ENCODE measurements around the gene VEPH1. TPM values are rescaled to one million over a fixed set of nuclear protein-coding genes. Genes with fewer than 3 reads are reported as not detected.

VEPH1 gene
- total RNA-seq, 4 donors from 2014 or later: 5.8 TPM; not detected in 3

DNA sequence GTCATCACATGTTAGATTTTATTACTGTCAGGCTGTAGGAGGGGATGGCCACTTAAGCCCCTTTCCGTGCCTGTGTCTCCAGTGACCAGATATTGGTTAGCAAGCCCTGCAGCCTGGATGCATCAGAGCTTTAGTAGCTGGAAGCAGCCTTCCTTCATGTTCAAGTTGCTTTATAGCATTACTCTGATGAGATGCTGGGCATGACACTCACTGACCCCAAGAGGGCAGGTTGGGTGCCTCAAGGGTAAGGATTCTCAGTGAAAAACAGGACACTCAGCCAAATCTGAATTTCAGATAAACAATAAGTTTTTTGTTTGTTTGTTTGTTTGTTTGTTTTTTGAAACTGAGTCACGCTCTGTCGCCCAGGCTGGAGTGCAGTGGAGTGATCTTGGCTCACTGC, 135.0 kb downstream of the VEPH1 start:
- Histone ChIP-seq H3K36me3 (no peaks in the 10 kb centered on the region), H3K4me1 (no peaks in the 10 kb centered on the region), H3K27ac (no peak overlapping the region), H3K9me3 (no peaks in the 10 kb centered on the region), H3K4me3 (no peak overlapping the region), H3K27me3 (no peaks in the 10 kb centered on the region)
- DNase-seq: no peak
- TF ChIP-seq, protein P1, sequence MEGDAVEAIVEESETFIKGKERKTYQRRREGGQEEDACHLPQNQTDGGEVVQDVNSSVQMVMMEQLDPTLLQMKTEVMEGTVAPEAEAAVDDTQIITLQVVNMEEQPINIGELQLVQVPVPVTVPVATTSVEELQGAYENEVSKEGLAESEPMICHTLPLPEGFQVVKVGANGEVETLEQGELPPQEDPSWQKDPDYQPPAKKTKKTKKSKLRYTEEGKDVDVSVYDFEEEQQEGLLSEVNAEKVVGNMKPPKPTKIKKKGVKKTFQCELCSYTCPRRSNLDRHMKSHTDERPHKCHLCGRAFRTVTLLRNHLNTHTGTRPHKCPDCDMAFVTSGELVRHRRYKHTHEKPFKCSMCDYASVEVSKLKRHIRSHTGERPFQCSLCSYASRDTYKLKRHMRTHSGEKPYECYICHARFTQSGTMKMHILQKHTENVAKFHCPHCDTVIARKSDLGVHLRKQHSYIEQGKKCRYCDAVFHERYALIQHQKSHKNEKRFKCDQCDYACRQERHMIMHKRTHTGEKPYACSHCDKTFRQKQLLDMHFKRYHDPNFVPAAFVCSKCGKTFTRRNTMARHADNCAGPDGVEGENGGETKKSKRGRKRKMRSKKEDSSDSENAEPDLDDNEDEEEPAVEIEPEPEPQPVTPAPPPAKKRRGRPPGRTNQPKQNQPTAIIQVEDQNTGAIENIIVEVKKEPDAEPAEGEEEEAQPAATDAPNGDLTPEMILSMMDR (IDR thresholded peaks at IDR 0.05): no peak
- no peak for TF ChIP-seq POLR2A (IDR thresholded peaks at IDR 0.05)

DNA sequence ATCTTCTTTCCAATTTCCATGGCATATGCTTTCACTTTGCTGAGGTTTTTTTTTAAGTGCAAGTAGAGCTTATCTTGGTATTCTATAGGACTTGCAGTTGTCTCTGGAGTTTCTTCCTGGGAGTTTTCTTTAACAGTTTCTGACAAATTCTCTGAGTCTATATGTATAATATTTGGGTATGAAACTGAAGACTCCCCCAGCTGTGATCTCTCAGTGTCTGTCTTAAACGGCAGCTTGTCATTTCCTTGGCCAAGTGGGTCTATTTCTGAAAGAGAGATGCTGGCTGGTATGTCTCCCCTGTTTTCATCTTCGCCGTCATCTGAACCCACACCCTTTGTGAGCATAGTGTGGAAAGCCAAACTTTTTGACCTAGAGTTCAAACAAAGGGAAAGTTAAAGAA, 139.8 kb downstream of the VEPH1 start:
- Histone ChIP-seq H3K4me1 (no peaks in the 10 kb centered on the region), H3K36me3 (no peaks in the 10 kb centered on the region), H3K4me3 (no peak overlapping the region), H3K9me3 (no peaks in the 10 kb centered on the region), H3K27me3 (no peaks in the 10 kb centered on the region), H3K27ac (no peak overlapping the region)
- TF ChIP-seq, protein P1 (IDR thresholded peaks at IDR 0.05): no peak
- TF ChIP-seq POLR2A (IDR thresholded peaks at IDR 0.05): no peak
- DNase-seq: no peak

DNA sequence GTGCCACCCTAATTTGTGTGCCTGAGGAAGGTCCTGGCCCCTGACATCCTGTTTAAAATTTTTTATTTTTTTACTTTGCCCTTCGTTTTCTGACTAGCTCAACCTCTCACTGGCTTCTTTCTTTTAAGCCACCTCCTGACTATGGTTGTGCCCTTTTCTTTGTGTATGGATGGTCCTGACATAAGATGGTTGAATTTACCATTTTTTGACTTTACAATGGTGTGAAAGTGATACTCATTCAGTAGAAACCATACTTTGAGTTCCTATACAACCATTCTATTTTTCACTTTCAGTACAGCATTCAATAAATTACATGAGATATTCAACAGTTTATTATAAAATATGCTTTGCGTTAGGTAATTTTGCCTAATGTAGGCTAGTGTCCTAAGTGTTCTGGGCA, 140.9 kb downstream of the VEPH1 start:
- H3K27ac ChIP-seq: no peak overlapping the region
- no peaks in the 10 kb centered on the region for H3K36me3 ChIP-seq
- DNase-seq: no peak
- H3K4me1 ChIP-seq: no peaks in the 10 kb centered on the region
- no peaks in the 10 kb centered on the region for H3K27me3 ChIP-seq
- TF ChIP-seq, protein P1 (IDR thresholded peaks at IDR 0.05): no peak
- TF ChIP-seq POLR2A (IDR thresholded peaks at IDR 0.05): no peak
- no peaks in the 10 kb centered on the region for H3K9me3 ChIP-seq
- H3K4me3 ChIP-seq: no peak overlapping the region

DNA sequence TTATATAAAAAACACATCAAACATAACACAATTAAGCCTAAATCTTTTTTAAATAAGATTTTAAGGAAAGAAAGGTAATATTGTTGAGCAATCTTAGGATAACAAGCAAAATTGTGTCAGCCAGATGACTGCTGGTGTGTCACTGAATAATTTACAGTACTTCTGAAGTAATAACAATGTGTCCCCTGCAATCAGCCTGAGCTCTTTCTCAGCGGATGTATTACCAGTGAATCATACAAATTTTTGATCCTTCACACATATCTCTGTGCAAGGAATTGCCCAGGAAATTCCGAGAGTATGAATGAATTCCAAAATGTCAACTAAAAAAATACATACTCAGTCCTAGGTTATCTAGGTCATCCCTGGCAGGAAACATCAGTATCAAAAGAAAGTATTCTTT, 143.2 kb downstream of the VEPH1 start:
- no peaks in the 10 kb centered on the region for H3K27me3 ChIP-seq
- no peaks in the 10 kb centered on the region for H3K9me3 ChIP-seq
- no peak for TF ChIP-seq POLR2A (IDR thresholded peaks at IDR 0.05)
- TF ChIP-seq, protein P1 (IDR thresholded peaks at IDR 0.05): no peak
- no peak overlapping the region for H3K4me3 ChIP-seq
- H3K4me1 ChIP-seq: no peaks in the 10 kb centered on the region
- H3K27ac ChIP-seq: no peak overlapping the region
- H3K36me3 ChIP-seq: no peaks in the 10 kb centered on the region
- DNase-seq: no peak

DNA sequence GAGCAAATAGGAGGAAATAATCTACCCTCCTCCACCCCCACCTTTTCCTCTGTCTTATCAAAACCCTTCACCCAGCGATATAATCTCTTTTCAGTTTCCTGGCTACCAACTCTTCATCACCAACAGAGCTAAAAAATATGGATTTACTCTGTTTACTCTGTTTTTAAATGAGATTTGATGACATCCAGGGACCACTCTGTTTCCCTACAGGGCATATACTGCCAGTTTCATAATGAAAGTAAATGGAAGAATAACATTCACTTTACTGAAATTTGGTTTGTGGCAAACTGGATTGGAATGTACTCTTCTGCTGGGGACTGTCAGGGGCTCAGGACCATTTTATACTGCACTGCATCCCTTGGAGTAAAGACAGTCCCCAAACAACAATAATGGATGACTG, 146.7 kb downstream of the VEPH1 start:
- no peak for TF ChIP-seq POLR2A (IDR thresholded peaks at IDR 0.05)
- TF ChIP-seq, protein P1 (IDR thresholded peaks at IDR 0.05): no peak
- no peaks in the 10 kb centered on the region for H3K27me3 ChIP-seq

DNA sequence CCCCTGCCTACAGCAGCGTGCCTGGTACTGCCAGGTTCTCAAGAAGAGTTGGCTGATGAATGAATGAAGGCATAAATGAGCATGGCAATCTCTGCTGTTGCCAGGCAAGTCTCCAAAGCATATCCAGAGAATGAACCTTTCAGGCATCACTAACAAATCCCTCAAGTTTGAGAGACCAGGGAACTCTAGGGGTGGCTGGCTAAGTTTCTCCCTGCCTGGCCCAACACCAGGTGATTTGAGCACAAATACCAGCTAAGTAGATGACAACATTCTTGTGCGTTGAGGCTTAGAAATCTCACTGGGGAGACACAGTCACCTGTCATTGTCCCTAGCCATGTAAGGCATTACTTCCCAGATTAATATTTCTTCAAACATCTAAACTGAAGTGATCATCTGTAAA, 147.9 kb downstream of the VEPH1 start:
- Histone ChIP-seq H3K4me3 (no peak overlapping the region), H3K27ac (no peak overlapping the region), H3K27me3 (no peaks in the 10 kb centered on the region), H3K9me3 (no peaks in the 10 kb centered on the region), H3K36me3 (no peaks in the 10 kb centered on the region), H3K4me1 (no peaks in the 10 kb centered on the region)
- DNase-seq: no peak
- TF ChIP-seq POLR2A (IDR thresholded peaks at IDR 0.05): no peak
- TF ChIP-seq, protein P1 (IDR thresholded peaks at IDR 0.05): no peak

More for the DNA sequence above, 146.7 kb downstream of the VEPH1 start:
- H3K27ac ChIP-seq: no peak overlapping the region
- no peaks in the 10 kb centered on the region for H3K9me3 ChIP-seq
- H3K4me3 ChIP-seq: no peak overlapping the region
- H3K4me1 ChIP-seq: no peaks in the 10 kb centered on the region
- H3K36me3 ChIP-seq: no peaks in the 10 kb centered on the region
- DNase-seq: no peak

All from Peyer's patch (tissue), 4 donors.